IMR-90 (cell line): ENCODE measurements around the gene CTIF. TPM values are rescaled to one million over a fixed set of nuclear protein-coding genes. Genes with fewer than 3 reads are reported as not detected.
"Not testable (repeated sequence)": the region's sequence is repeated elsewhere in the genome, so short reads cannot be mapped to it uniquely, and the experiment has no call there.

Experiments
- ATAC-seq: fragments of 200-7000 bp; cut with Tn5 transposase; 2 replicates; pipeline ENCODE4 v1.9.1; 2020; ENCODE audit warnings: low read depth, mild to moderate bottlenecking, moderate library complexity
- BruUV-seq: library from RNA; stranded (reverse); fragments of 400-500 nt; replicated peaks from 2 replicates; lab custom pipeline; 2021; lab: Mats Ljungman, UMichigan
- CTCF ChIA-PET: fragments of 300-600 bp; formaldehyde crosslinking; extraction: SDS; loops from one replicate; lab custom pipeline; 2021; ENCODE audit warnings: antibody characterized with exemption; lab: Yijun Ruan, JAX
- POLR2A ChIA-PET: fragments of 300-600 bp; sonication (Branson Sonifier 250); formaldehyde crosslinking; loops from one replicate; lab custom pipeline; 2022; ENCODE audit warnings: antibody characterized with exemption; ENCODE audit not compliant: unreplicated experiment; lab: Charles Lee
- DNase-seq: peaks from one replicate; pipeline ENCODE4 v3.0.0; 2013
- H2AFZ ChIP-seq: replicated peaks from 2 replicates; pipeline ENCODE3; 2013; ENCODE audit warnings: low read length, mild to moderate bottlenecking; ENCODE audit not compliant: poor library complexity
- H2AK5ac ChIP-seq: 2 replicates; pipeline ENCODE4 v1.6.1; 2013; ENCODE audit warnings: low read depth, low read length, inconsistent platforms
- H2AK9ac ChIP-seq: replicated peaks from 2 replicates; pipeline ENCODE3; 2013; ENCODE audit warnings: mild to moderate bottlenecking, low read depth, low read length, moderate library complexity; ENCODE audit not compliant: poor library complexity
- H2BK120ac ChIP-seq: 2 replicates; pipeline ENCODE4 v1.6.1; 2013; ENCODE audit warnings: low read depth, low read length, inconsistent platforms
- H2BK15ac ChIP-seq: 3 replicates; pipeline ENCODE4 v1.6.1; 2013; ENCODE audit warnings: low read depth, low read length, inconsistent platforms
- H2BK20ac ChIP-seq: 2 replicates; pipeline ENCODE4 v1.6.1; 2013; ENCODE audit warnings: low read depth, mild to moderate bottlenecking, inconsistent platforms, low read length, moderate library complexity
- H2BK5ac ChIP-seq: 2 replicates; pipeline ENCODE4 v1.6.1; 2013; ENCODE audit warnings: mild to moderate bottlenecking, low read depth, low read length, inconsistent platforms; ENCODE audit not compliant: poor library complexity, severe bottlenecking
- H3K14ac ChIP-seq: replicated peaks from 2 replicates; pipeline ENCODE4 v1.6.1; 2013; ENCODE audit warnings: low read depth, low read length, inconsistent platforms
- H3K18ac ChIP-seq: 2 replicates; pipeline ENCODE4 v1.6.1; 2013; ENCODE audit warnings: low read depth, low read length, control low read depth
- H3K23ac ChIP-seq: 2 replicates; pipeline ENCODE4 v1.6.1; 2013; ENCODE audit warnings: low read depth, low read length, inconsistent platforms
- H3K27ac ChIP-seq: 2 replicates; pipeline ENCODE4 v1.5.1; 2013; ENCODE audit warnings: mild to moderate bottlenecking, control low read depth, low read length; ENCODE audit not compliant: insufficient read depth
- H3K27me3 ChIP-seq: 2 replicates; pipeline ENCODE4 v1.6.1; 2013; ENCODE audit warnings: low read length; ENCODE audit not compliant: control insufficient read depth, insufficient read depth
- H3K36me3 ChIP-seq: 2 replicates; pipeline ENCODE4 v1.6.1; 2013; ENCODE audit warnings: low read length, mixed read lengths; ENCODE audit not compliant: control insufficient read depth, insufficient read depth
- H3K4ac ChIP-seq: 2 replicates; pipeline ENCODE4 v1.6.1; 2013; ENCODE audit warnings: low read depth, low read length, inconsistent platforms
- H3K4me1 ChIP-seq: 2 replicates; pipeline ENCODE4 v1.6.1; 2013; ENCODE audit warnings: low read length, mixed read lengths; ENCODE audit not compliant: control insufficient read depth, insufficient read depth
- H3K4me2 ChIP-seq: 2 replicates; pipeline ENCODE4 v1.6.1; 2013; ENCODE audit warnings: low read depth, mild to moderate bottlenecking, control low read depth, low read length, moderate library complexity
- H3K4me3 ChIP-seq: 2 replicates; pipeline ENCODE4 v1.5.1; 2013; ENCODE audit warnings: low read depth, mild to moderate bottlenecking, control low read depth, low read length, moderate library complexity; ENCODE audit not compliant: insufficient read depth
- H3K56ac ChIP-seq: 2 replicates; pipeline ENCODE4 v1.6.1; 2013; ENCODE audit warnings: low read length, inconsistent platforms; ENCODE audit not compliant: insufficient read depth; ENCODE audit errors: extremely low read depth
- H3K79me1 ChIP-seq, 2 experiments: 2 replicates each; pipeline ENCODE4 v1.6.1; 2013; ENCODE audit warnings: low read length in 2 of 2, inconsistent platforms in 1 of 2, low read depth in 1 of 2
- H3K9ac ChIP-seq: 2 replicates; pipeline ENCODE4 v1.6.1; 2013; ENCODE audit warnings: low read depth, low read length, control low read depth
- H3K9me1 ChIP-seq: 2 replicates; pipeline ENCODE4 v1.6.1; 2013; ENCODE audit warnings: low read length, inconsistent platforms; ENCODE audit not compliant: insufficient read depth
- H3K9me3 ChIP-seq: 2 replicates; pipeline ENCODE4 v1.6.1; 2013; ENCODE audit warnings: low read length; ENCODE audit not compliant: control insufficient read depth, insufficient read depth
- H4K20me1 ChIP-seq: 2 replicates; pipeline ENCODE4 v1.6.1; 2013; ENCODE audit warnings: low read length, inconsistent platforms; ENCODE audit not compliant: insufficient read depth
- H4K5ac ChIP-seq: 2 replicates; pipeline ENCODE4 v1.6.1; 2013; ENCODE audit warnings: mild to moderate bottlenecking, low read depth, low read length, control low read depth
- H4K8ac ChIP-seq, 2 experiments: 2 replicates each; pipeline ENCODE4 v1.6.1; 2013; ENCODE audit warnings: low read depth in 2 of 2, low read length in 2 of 2, control low read depth in 1 of 2, inconsistent platforms in 1 of 2
- H4K91ac ChIP-seq: 2 replicates; pipeline ENCODE4 v1.6.1; 2013; ENCODE audit warnings: low read depth, low read length, inconsistent platforms; ENCODE audit not compliant: insufficient read depth
- WGBS, 2 experiments: methylation state at CpG; one replicate each; pipeline versions ENCODE4 v1.1.5 to v1.1.7; 2013; ENCODE audit warnings: missing lambda C conversion rate in 2 of 2; ENCODE audit not compliant: insufficient read length in 1 of 2; ENCODE audit errors: extremely low coverage in 2 of 2; 5-methylcytosine and 5-hydroxymethylcytosine counted together
- dilution Hi-C: fragments of 300-500 bp; cut with HindIII; formaldehyde crosslinking; loops from one replicate; pipeline ENCODE4 v1.14.3; 2018; ENCODE audit warnings: low sequenced_read_pairs; ENCODE audit not compliant: unreplicated experiment
- in situ Hi-C: fragments of 300-500 bp; cut with MboI; formaldehyde crosslinking; loops from 3 replicates; pipeline ENCODE4 v1.14.3; 2019; ENCODE audit warnings: low sequenced_read_pairs, inconsistent platforms, mixed read lengths
- intact Hi-C: fragments of 100-400 bp; cut with micrococcal nuclease; formaldehyde crosslinking; loops from 2 replicates; pipeline ENCODE4 v1.10.0; 2022
- polyA plus RNA-seq, 3 experiments: library from polyadenylated mRNA; depleted of rRNA; stranded (reverse); fragments of >200 nt; gene quantifications; 2 replicates each; pipeline ENCODE4 v1.2.3, GENCODE V29; 2012; ENCODE audit warnings: low replicate concordance in 1 of 3
- total RNA-seq: library from RNA; depleted of rRNA; stranded (reverse); fragments of >200 nt; gene quantifications from 2 replicates; pipeline ENCODE4 v1.2.3, GENCODE V29; 2012

The CTIF gene
- total and polyA plus RNA-seq, 2 of the 4 experiments (the other 2 are of a cell fraction), result 25.1 to 57.0 TPM

DNA sequence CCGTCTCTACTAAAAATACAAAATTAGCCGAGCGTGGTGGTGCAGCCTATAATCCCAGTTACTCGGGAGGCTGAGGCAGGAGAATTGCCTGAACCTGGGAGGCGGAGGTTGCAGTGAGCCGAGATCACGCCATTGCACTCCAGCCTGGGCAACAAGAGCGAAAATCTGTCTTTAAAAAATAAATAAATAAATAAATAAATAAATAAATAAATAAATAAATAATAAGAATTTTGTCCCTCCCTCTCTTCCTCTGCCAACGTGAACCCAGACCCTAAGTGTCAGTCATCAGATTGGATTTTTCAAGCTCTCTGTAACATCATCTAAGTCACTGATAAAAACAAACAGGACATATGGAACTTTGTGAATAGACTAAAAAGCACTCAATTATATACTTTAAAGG is 178.4 kb downstream of the CTIF start:
- H2BK120ac ChIP-seq, H2AFZ ChIP-seq, H4K8ac ChIP-seq, H4K5ac ChIP-seq, H2BK5ac ChIP-seq, dilution Hi-C loops, H3K56ac ChIP-seq, H2AK9ac ChIP-seq, H2AK5ac ChIP-seq, H3K4me3 ChIP-seq, H3K27me3 ChIP-seq, H3K9me3 ChIP-seq, H3K23ac ChIP-seq, ATAC-seq, H3K4ac ChIP-seq, CTCF ChIA-PET, H3K4me2 ChIP-seq, H2BK15ac ChIP-seq, intact Hi-C loops, BruUV-seq, H4K91ac ChIP-seq, H3K9ac ChIP-seq, H2BK20ac ChIP-seq, DNase-seq, H3K18ac ChIP-seq, POLR2A ChIA-PET, H3K27ac ChIP-seq, in situ Hi-C loops, H3K14ac ChIP-seq: not testable (repeated sequence)
- WGBS, 2 experiments, result no CpG with 5 or more reads among the region's 9 CpGs
- Histone ChIP-seq H4K20me1 (peaks cover 50% of the 10 kb centered on the region), H3K9me1 (peaks cover 34% of the 10 kb centered on the region), H3K36me3 (peaks cover 21% of the 10 kb centered on the region), H3K4me1 (peaks cover 25% of the 10 kb centered on the region), H3K79me1 (peaks cover 48 to 77% of the 10 kb centered on the region in 2 experiments)
